ENCODE data around the gene SGMS1. TPM values are rescaled to one million over a fixed set of nuclear protein-coding genes. Genes with fewer than 3 reads are reported as not detected.
"Not testable (repeated sequence)": the region's sequence is repeated elsewhere in the genome, so short reads cannot be mapped to it uniquely, and the experiment has no call there.

The SGMS1 gene
- total RNA-seq, 1 donor from 2014 or later: 25.0 TPM

DNA sequence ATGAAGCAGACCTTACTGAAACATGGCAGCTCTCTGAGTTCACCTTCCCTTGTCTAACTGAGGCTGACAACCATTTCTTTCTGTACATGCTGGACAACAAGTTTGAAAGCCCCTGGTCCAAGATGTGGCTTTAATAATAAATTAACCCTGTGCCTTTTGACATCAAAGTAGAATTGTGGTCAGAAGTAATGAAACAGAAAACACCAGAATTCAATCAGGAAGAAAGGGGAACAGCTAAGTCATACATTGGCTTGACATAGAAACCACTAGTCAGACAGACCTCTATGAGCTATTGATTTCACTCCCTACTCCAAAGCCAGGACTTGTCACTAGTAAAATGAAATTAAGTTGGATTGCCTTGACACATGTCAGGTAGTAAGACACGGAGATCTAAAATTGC lies 197.3 kb downstream of the SGMS1 start:
- TF ChIP-seq, protein P1, sequence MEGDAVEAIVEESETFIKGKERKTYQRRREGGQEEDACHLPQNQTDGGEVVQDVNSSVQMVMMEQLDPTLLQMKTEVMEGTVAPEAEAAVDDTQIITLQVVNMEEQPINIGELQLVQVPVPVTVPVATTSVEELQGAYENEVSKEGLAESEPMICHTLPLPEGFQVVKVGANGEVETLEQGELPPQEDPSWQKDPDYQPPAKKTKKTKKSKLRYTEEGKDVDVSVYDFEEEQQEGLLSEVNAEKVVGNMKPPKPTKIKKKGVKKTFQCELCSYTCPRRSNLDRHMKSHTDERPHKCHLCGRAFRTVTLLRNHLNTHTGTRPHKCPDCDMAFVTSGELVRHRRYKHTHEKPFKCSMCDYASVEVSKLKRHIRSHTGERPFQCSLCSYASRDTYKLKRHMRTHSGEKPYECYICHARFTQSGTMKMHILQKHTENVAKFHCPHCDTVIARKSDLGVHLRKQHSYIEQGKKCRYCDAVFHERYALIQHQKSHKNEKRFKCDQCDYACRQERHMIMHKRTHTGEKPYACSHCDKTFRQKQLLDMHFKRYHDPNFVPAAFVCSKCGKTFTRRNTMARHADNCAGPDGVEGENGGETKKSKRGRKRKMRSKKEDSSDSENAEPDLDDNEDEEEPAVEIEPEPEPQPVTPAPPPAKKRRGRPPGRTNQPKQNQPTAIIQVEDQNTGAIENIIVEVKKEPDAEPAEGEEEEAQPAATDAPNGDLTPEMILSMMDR (IDR thresholded peaks at IDR 0.05; ENCODE audit: unreplicated experiment): no peak
- H3K36me3 Mint-ChIP-seq (ENCODE audit: insufficient read depth): no peaks in the 10 kb centered on the region
- H3K27me3 Mint-ChIP-seq: no peaks in the 10 kb centered on the region
- no peak overlapping the region for H3K4me3 Mint-ChIP-seq (ENCODE audit: low read depth)
- no peaks in the 10 kb centered on the region for H3K9me3 Mint-ChIP-seq (ENCODE audit: low read depth)
- no peak for DNase-seq (ENCODE audit: low spot score, unreplicated experiment)
- no peaks in the 10 kb centered on the region for H3K4me1 Mint-ChIP-seq (ENCODE audit: low read depth)
- no peak overlapping the region for H3K27ac Mint-ChIP-seq

DNA sequence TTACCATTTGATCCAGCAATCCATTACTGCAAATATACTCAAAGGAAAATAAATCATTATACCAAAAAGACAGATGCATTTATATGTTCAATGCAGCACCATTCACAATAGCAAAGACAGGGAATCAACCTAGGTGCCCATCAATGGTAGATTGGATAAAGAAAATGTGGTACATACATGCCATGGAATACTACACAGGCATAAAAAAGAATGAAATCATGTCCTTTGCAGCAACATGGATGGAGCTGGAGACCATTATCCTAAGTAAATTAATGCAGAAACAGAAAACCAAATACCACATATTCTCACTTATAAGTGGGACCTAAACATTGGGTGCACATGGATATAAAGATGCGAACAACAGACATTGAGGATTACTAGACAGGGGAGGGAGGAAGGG lies 198.5 kb downstream of the SGMS1 start:
- H3K4me1 Mint-ChIP-seq (ENCODE audit: low read depth); DNase-seq (ENCODE audit: low spot score, unreplicated experiment); H3K4me3 Mint-ChIP-seq (ENCODE audit: low read depth); H3K27me3 Mint-ChIP-seq; H3K27ac Mint-ChIP-seq; H3K36me3 Mint-ChIP-seq (ENCODE audit: insufficient read depth); H3K9me3 Mint-ChIP-seq (ENCODE audit: low read depth): not testable (repeated sequence)

GRCh38 chr10:50423448-50423847 lies 200.3 kb downstream of the SGMS1 start:
- Mint-ChIP-seq H3K9me3 (ENCODE audit: low read depth) (no peaks in the 10 kb centered on the region), H3K4me1 (ENCODE audit: low read depth) (peaks cover 2% of the 10 kb centered on the region), H3K36me3 (ENCODE audit: insufficient read depth) (no peaks in the 10 kb centered on the region), H3K27me3 (peaks cover 2% of the 10 kb centered on the region), H3K4me3 (ENCODE audit: low read depth) (no peak overlapping the region), H3K27ac (no peak overlapping the region)
- TF ChIP-seq, protein P1 (IDR thresholded peaks at IDR 0.05; ENCODE audit: unreplicated experiment): no peak
- DNase-seq (ENCODE audit: low spot score, unreplicated experiment): no peak

GRCh38 chr10:50422259-50422658 lies 201.5 kb downstream of the SGMS1 start:
- TF ChIP-seq, protein P1 (IDR thresholded peaks at IDR 0.05; ENCODE audit: unreplicated experiment): no peak
- H3K27me3 Mint-ChIP-seq: peaks cover 9% of the 10 kb centered on the region
- H3K27ac Mint-ChIP-seq: no peak overlapping the region

GRCh38 chr10:50421026-50421719 lies 202.6 kb downstream of the SGMS1 start:
- H3K9me3 Mint-ChIP-seq (ENCODE audit: low read depth): no peaks in the 10 kb centered on the region
- no peak overlapping the region for H3K4me3 Mint-ChIP-seq (ENCODE audit: low read depth)
- no peak overlapping the region for H3K27ac Mint-ChIP-seq
- no peak for DNase-seq (ENCODE audit: low spot score, unreplicated experiment)
- H3K27me3 Mint-ChIP-seq: peaks cover 9% of the 10 kb centered on the region
- H3K36me3 Mint-ChIP-seq (ENCODE audit: insufficient read depth): no peaks in the 10 kb centered on the region
- TF ChIP-seq, protein P1 (IDR thresholded peaks at IDR 0.05; ENCODE audit: unreplicated experiment): peak; percentile 69
- H3K4me1 Mint-ChIP-seq (ENCODE audit: low read depth): peaks cover 6% of the 10 kb centered on the region

More at GRCh38 chr10:50422259-50422658, 201.5 kb downstream of the SGMS1 start:
- no peak for DNase-seq (ENCODE audit: low spot score, unreplicated experiment)
- Mint-ChIP-seq H3K4me3 (ENCODE audit: low read depth) (no peak overlapping the region), H3K4me1 (ENCODE audit: low read depth) (peaks cover 3% of the 10 kb centered on the region), H3K36me3 (ENCODE audit: insufficient read depth) (no peaks in the 10 kb centered on the region), H3K9me3 (ENCODE audit: low read depth) (no peaks in the 10 kb centered on the region)

- Mint-ChIP-seq H3K4me3 (ENCODE audit: low read depth) (no peak overlapping the region), H3K4me1 (ENCODE audit: low read depth) (peaks cover 6% of the 10 kb centered on the region), H3K36me3 (ENCODE audit: insufficient read depth) (no peaks in the 10 kb centered on the region), H3K9me3 (ENCODE audit: low read depth) (no peaks in the 10 kb centered on the region), H3K27ac (no peak overlapping the region), H3K27me3 (peaks cover 9% of the 10 kb centered on the region)
- no peak for DNase-seq (ENCODE audit: low spot score, unreplicated experiment)
- TF ChIP-seq, protein P1 (IDR thresholded peaks at IDR 0.05; ENCODE audit: unreplicated experiment): no peak
Measured at GRCh38 chr10:50420196-50420595, 203.6 kb downstream of the SGMS1 start.

Measured in progenitor cell of endocrine pancreas (in vitro differentiated cells).